ENCODE measurements around the gene CHST11. TPM values are rescaled to one million over a fixed set of nuclear protein-coding genes. Genes with fewer than 3 reads are reported as not detected.

Gene CHST11
- polyA plus RNA-seq, 3 donors = 7.0 to 8.0 (median 7.5) TPM

- DNase-seq (ENCODE audit: extremely low read depth in 1 of 11, low read depth in 9 of 11, low spot score in 4 of 11) = no peak
Observed at GRCh38 chr12:104423273-104423672, 33.5 kb upstream of the CHST11 start.

- DNase-seq (ENCODE audit: extremely low read depth in 1 of 11, low read depth in 9 of 11, low spot score in 4 of 11) = no peak
Observed at GRCh38 chr12:104423809-104424208, 32.9 kb upstream of the CHST11 start.

- DNase-seq (ENCODE audit: extremely low read depth in 1 of 11, low read depth in 9 of 11, low spot score in 4 of 11) = no peak
Observed at GRCh38 chr12:104424955-104425354, 31.8 kb upstream of the CHST11 start.

- DNase-seq (ENCODE audit: extremely low read depth in 1 of 11, low read depth in 9 of 11, low spot score in 4 of 11) = no peak
Observed at GRCh38 chr12:104425614-104426013, 31.1 kb upstream of the CHST11 start.

GRCh38 chr12:104426926-104427546 lies 29.7 kb upstream of the CHST11 start:
- no peak for DNase-seq (ENCODE audit: extremely low read depth in 1 of 11, low read depth in 9 of 11, low spot score in 4 of 11)

GRCh38 chr12:104427547-104427938 lies 29.2 kb upstream of the CHST11 start:
- DNase-seq (ENCODE audit: extremely low read depth in 1 of 11, low read depth in 9 of 11, low spot score in 4 of 11) = no peak

GRCh38 chr12:104433061-104433460 lies 23.7 kb upstream of the CHST11 start:
- DNase-seq (ENCODE audit: extremely low read depth in 1 of 11, low read depth in 9 of 11, low spot score in 4 of 11) = no peak

- no peak for DNase-seq (ENCODE audit: extremely low read depth in 1 of 11, low read depth in 9 of 11, low spot score in 4 of 11)
Observed at GRCh38 chr12:104434129-104434528, 22.6 kb upstream of the CHST11 start.

- no peak for DNase-seq (ENCODE audit: extremely low read depth in 1 of 11, low read depth in 9 of 11, low spot score in 4 of 11)
Observed at GRCh38 chr12:104435175-104435574, 21.6 kb upstream of the CHST11 start.

- no peak for DNase-seq (ENCODE audit: extremely low read depth in 1 of 11, low read depth in 9 of 11, low spot score in 4 of 11)
Observed at GRCh38 chr12:104435765-104436164, 21.0 kb upstream of the CHST11 start.

- DNase-seq (ENCODE audit: extremely low read depth in 1 of 11, low read depth in 9 of 11, low spot score in 4 of 11) = no peak
Observed at GRCh38 chr12:104436790-104437189, 20.0 kb upstream of the CHST11 start.

GRCh38 chr12:104438134-104438533 lies 18.6 kb upstream of the CHST11 start:
- DNase-seq (ENCODE audit: extremely low read depth in 1 of 11, low read depth in 9 of 11, low spot score in 4 of 11) = no peak

GRCh38 chr12:104439137-104439536 lies 17.6 kb upstream of the CHST11 start:
- no peak for DNase-seq (ENCODE audit: extremely low read depth in 1 of 11, low read depth in 9 of 11, low spot score in 4 of 11)

- no peak for DNase-seq (ENCODE audit: extremely low read depth in 1 of 11, low read depth in 9 of 11, low spot score in 4 of 11)
Observed at GRCh38 chr12:104443008-104443407, 13.7 kb upstream of the CHST11 start.

GRCh38 chr12:104446646-104447421 lies 9.9 kb upstream of the CHST11 start:
- DNase-seq (ENCODE audit: extremely low read depth in 1 of 11, low read depth in 9 of 11, low spot score in 4 of 11) = no peak

GRCh38 chr12:104448031-104448430 lies 8.7 kb upstream of the CHST11 start:
- DNase-seq (ENCODE audit: extremely low read depth in 1 of 11, low read depth in 9 of 11, low spot score in 4 of 11) = no peak

- DNase-seq (ENCODE audit: extremely low read depth in 1 of 11, low read depth in 9 of 11, low spot score in 4 of 11) = no peak
Observed at GRCh38 chr12:104448451-104448850, 8.3 kb upstream of the CHST11 start.

- DNase-seq (ENCODE audit: extremely low read depth in 1 of 11, low read depth in 9 of 11, low spot score in 4 of 11) = no peak
Observed at GRCh38 chr12:104450700-104451099, 6.0 kb upstream of the CHST11 start.

GRCh38 chr12:104452087-104452486 lies 4.7 kb upstream of the CHST11 start:
- no peak for DNase-seq (ENCODE audit: extremely low read depth in 1 of 11, low read depth in 9 of 11, low spot score in 4 of 11)

- DNase-seq (ENCODE audit: extremely low read depth in 1 of 11, low read depth in 9 of 11, low spot score in 4 of 11) = no peak
Observed at GRCh38 chr12:104453133-104453532, 3.6 kb upstream of the CHST11 start.

GRCh38 chr12:104454997-104455396 lies 1.8 kb upstream of the CHST11 start:
- no peak for DNase-seq (ENCODE audit: extremely low read depth in 1 of 11, low read depth in 9 of 11, low spot score in 4 of 11)
